Measurements from ENCODE around the gene TLN1.

GRCh38 chr9:35696520-35697215 lies 35.3 kb downstream of the TLN1 start:
- TF ChIP-seq POLR2AphosphoS5 (IDR thresholded peaks at IDR 0.05; ENCODE audit: low read length) (no peak), SP1 (IDR thresholded peaks at IDR 0.05; ENCODE audit: low read depth, low read length) (no peak), FOS (IDR thresholded peaks at IDR 0.05; ENCODE audit: borderline replicate concordance, extremely low read depth, insufficient read length) (no peak), CEBPZ (IDR thresholded peaks at IDR 0.05; ENCODE audit: low read depth, low read length) (no peak), CUX1 (IDR thresholded peaks at IDR 0.05; ENCODE audit: insufficient replicate concordance, low read depth, low read length) (no peak), CEBPB (IDR thresholded peaks at IDR 0.05; ENCODE audit: borderline replicate concordance in 1 of 2, low read depth in 2 of 2, low read length in 2 of 2) (no peak), POLR2A (IDR thresholded peaks at IDR 0.05; ENCODE audit: low read depth, low read length) (no peak), ATF3 (IDR thresholded peaks at IDR 0.05; ENCODE audit: borderline replicate concordance, extremely low read depth, low read depth, low read length) (no peak), SIN3A (IDR thresholded peaks at IDR 0.05; ENCODE audit: low read depth, low read length) (no peak), IRF3 (IDR thresholded peaks at IDR 0.05) (no peak)
- TF ChIP-seq, protein P1, sequence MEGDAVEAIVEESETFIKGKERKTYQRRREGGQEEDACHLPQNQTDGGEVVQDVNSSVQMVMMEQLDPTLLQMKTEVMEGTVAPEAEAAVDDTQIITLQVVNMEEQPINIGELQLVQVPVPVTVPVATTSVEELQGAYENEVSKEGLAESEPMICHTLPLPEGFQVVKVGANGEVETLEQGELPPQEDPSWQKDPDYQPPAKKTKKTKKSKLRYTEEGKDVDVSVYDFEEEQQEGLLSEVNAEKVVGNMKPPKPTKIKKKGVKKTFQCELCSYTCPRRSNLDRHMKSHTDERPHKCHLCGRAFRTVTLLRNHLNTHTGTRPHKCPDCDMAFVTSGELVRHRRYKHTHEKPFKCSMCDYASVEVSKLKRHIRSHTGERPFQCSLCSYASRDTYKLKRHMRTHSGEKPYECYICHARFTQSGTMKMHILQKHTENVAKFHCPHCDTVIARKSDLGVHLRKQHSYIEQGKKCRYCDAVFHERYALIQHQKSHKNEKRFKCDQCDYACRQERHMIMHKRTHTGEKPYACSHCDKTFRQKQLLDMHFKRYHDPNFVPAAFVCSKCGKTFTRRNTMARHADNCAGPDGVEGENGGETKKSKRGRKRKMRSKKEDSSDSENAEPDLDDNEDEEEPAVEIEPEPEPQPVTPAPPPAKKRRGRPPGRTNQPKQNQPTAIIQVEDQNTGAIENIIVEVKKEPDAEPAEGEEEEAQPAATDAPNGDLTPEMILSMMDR (IDR thresholded peaks at IDR 0.05 in 2 of 3, conservative IDR thresholded peaks at IDR 0.05 in 1 of 3; ENCODE audit: control insufficient read depth in 2 of 3, extremely low read depth in 1 of 3, insufficient read depth in 1 of 3, low read depth in 3 of 3, low read length in 3 of 3) = peak; percentile 78 to 98 (median 97)
- TF ChIP-seq, protein P2, sequence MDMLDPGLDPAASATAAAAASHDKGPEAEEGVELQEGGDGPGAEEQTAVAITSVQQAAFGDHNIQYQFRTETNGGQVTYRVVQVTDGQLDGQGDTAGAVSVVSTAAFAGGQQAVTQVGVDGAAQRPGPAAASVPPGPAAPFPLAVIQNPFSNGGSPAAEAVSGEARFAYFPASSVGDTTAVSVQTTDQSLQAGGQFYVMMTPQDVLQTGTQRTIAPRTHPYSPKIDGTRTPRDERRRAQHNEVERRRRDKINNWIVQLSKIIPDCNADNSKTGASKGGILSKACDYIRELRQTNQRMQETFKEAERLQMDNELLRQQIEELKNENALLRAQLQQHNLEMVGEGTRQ (IDR thresholded peaks at IDR 0.05; ENCODE audit: borderline replicate concordance, low read depth, low read length) = no peak
